GM19372 (cell line): ENCODE data around the gene ALOX5AP.
A peak's percentile ranks its signal among the peaks of the same experiment; 100 is the strongest.

Source experiments
- ATAC-seq: cut with Tn5 transposase; IDR thresholded peaks from one replicate; pipeline ENCODE4 v1.9.1; 2021; ENCODE audit warnings: mild to moderate bottlenecking, low read depth, moderate library complexity; ENCODE audit not compliant: unreplicated experiment

ALOX5AP gene

GRCh38 chr13:30735025-30735871 lies at the start of gene ALOX5AP:
Gene ALOX5AP, plus strand, starts transcription at chr13:30735543. Its CDS starts 63 bp downstream, at chr13:30735606.
- ATAC-seq = peak; percentile 74

- no peak for ATAC-seq
Observed at GRCh38 chr13:30685987-30686386, 49.4 kb upstream of the ALOX5AP start.

- ATAC-seq = no peak
Observed at GRCh38 chr13:30687601-30688000, 47.7 kb upstream of the ALOX5AP start.

- no peak for ATAC-seq
Observed at GRCh38 chr13:30689752-30690151, 45.6 kb upstream of the ALOX5AP start.

GRCh38 chr13:30690282-30691188 lies 44.8 kb upstream of the ALOX5AP start:
- peak; percentile 72 for ATAC-seq

- ATAC-seq = no peak
Observed at GRCh38 chr13:30692113-30692512, 43.2 kb upstream of the ALOX5AP start.

GRCh38 chr13:30696278-30697176 lies 38.8 kb upstream of the ALOX5AP start:
- ATAC-seq = no peak

GRCh38 chr13:30697177-30697953 lies 38.0 kb upstream of the ALOX5AP start:
- no peak for ATAC-seq

GRCh38 chr13:30697996-30698401 lies 37.3 kb upstream of the ALOX5AP start:
- ATAC-seq = no peak

GRCh38 chr13:30698488-30699005 lies 36.8 kb upstream of the ALOX5AP start:
- ATAC-seq = no peak

- no peak for ATAC-seq
Observed at GRCh38 chr13:30700364-30700763, 35.0 kb upstream of the ALOX5AP start.

GRCh38 chr13:30702006-30702405 lies 33.3 kb upstream of the ALOX5AP start:
- ATAC-seq = no peak

- no peak for ATAC-seq
Observed at GRCh38 chr13:30704596-30704995, 30.7 kb upstream of the ALOX5AP start.

- no peak for ATAC-seq
Observed at GRCh38 chr13:30705680-30706079, 29.7 kb upstream of the ALOX5AP start.

- ATAC-seq = no peak
Observed at GRCh38 chr13:30708541-30708940, 26.8 kb upstream of the ALOX5AP start.

GRCh38 chr13:30710442-30710841 lies 24.9 kb upstream of the ALOX5AP start:
- no peak for ATAC-seq

GRCh38 chr13:30711375-30711774 lies 24.0 kb upstream of the ALOX5AP start:
- no peak for ATAC-seq

- ATAC-seq = no peak
Observed at GRCh38 chr13:30711837-30712236, 23.5 kb upstream of the ALOX5AP start.
